CD4-positive, alpha-beta T cell (primary cell): Measurements from ENCODE around the gene PARL. TPM values are rescaled to one million over a fixed set of nuclear protein-coding genes. Genes with fewer than 3 reads are reported as not detected.

Source experiments
- ATAC-seq: fragments of 200-7000 bp; cut with Tn5 transposase; one replicate; pipeline ENCODE4 v1.10.0; 2022; ENCODE audit warnings: mild to moderate bottlenecking; ENCODE audit not compliant: poor library complexity
- CTCF ChIA-PET: fragments of 350-600 bp; sonication (Branson Sonifier 250); formaldehyde crosslinking; loops from one replicate; lab custom pipeline; 2021; ENCODE audit warnings: antibody characterized with exemption, inconsistent platforms; lab: Charles Lee
- POLR2A ChIA-PET: fragments of 350-600 bp; sonication (Branson Sonifier 250); formaldehyde crosslinking; loops from one replicate; lab custom pipeline; 2021; ENCODE audit warnings: antibody characterized with exemption, inconsistent platforms; lab: Charles Lee
- DNase-seq, 14 experiments: peaks; one replicate each; pipeline ENCODE4 v3.0.0-alpha.2; 2013 to 2020; ENCODE audit warnings: mixed read lengths in 2 of 14
- H3K27ac ChIP-seq, 2 donors: one replicate each; pipeline versions ENCODE4 v1.5.1 to v1.7.0; 2013; ENCODE audit warnings: low read length in 2 of 2, low read depth in 1 of 2, mild to moderate bottlenecking in 1 of 2
- H3K27me3 ChIP-seq, 2 experiments: 1 replicate in 1 of 2; 2 replicates in 1 of 2; pipeline versions ENCODE4 v1.6.1 to v1.7.0; 2013; ENCODE audit warnings: low read length in 2 of 2, control low read depth in 1 of 2, mild to moderate bottlenecking in 1 of 2, moderate library complexity in 1 of 2; ENCODE audit not compliant: insufficient read depth in 2 of 2, control insufficient read depth in 1 of 2
- H3K36me3 ChIP-seq: one replicate; pipeline ENCODE4 v1.6.1; 2013; ENCODE audit warnings: low read length, control low read depth; ENCODE audit not compliant: insufficient read depth
- H3K4me1 ChIP-seq: one replicate; pipeline ENCODE4 v1.6.1; 2013; ENCODE audit warnings: low read length, control low read depth; ENCODE audit not compliant: insufficient read depth
- H3K4me3 ChIP-seq: one replicate; pipeline ENCODE4 v1.5.1; 2013; ENCODE audit warnings: mild to moderate bottlenecking, low read length, moderate library complexity
- H3K9me3 ChIP-seq, 2 experiments: 1 replicate in 1 of 2; 2 replicates in 1 of 2; pipeline versions ENCODE4 v1.6.1 to v1.7.0; 2013; ENCODE audit warnings: low read length in 2 of 2, mild to moderate bottlenecking in 2 of 2, control low read depth in 1 of 2, moderate library complexity in 1 of 2; ENCODE audit not compliant: control insufficient read depth in 1 of 2, insufficient read depth in 1 of 2
- H3K27ac Mint-ChIP-seq: one replicate; pipeline ENCODE4 v1.8.0; 2020; ENCODE audit warnings: mixed read lengths
- H3K27me3 Mint-ChIP-seq: one replicate; pipeline ENCODE4 v1.8.0; 2021; ENCODE audit warnings: mixed read lengths
- H3K36me3 Mint-ChIP-seq: one replicate; pipeline ENCODE4 v1.8.0; 2021; ENCODE audit warnings: low read depth, mixed read lengths
- H3K4me1 Mint-ChIP-seq: one replicate; pipeline ENCODE4 v1.8.0; 2021; ENCODE audit warnings: low read depth, mixed read lengths
- H3K4me3 Mint-ChIP-seq: one replicate; pipeline ENCODE4 v1.8.0; 2020; ENCODE audit warnings: mild to moderate bottlenecking, mixed read lengths
- H3K9me3 Mint-ChIP-seq: one replicate; pipeline ENCODE4 v1.8.0; 2020; ENCODE audit warnings: mixed read lengths
- CTCF ChIP-seq: fragments of 200-600 bp; IDR thresholded peaks from one replicate; pipeline ENCODE4 v1.8.0; 2022; ENCODE audit warnings: antibody characterized with exemption, mild to moderate bottlenecking
- intact Hi-C, 2 experiments: fragments of 100-400 bp; cut with DNase I in 1 of 2; cut with micrococcal nuclease in 1 of 2; formaldehyde crosslinking; loops; one replicate each; pipeline versions ENCODE4 v1.15.1 to v1.9.0; 2023 to 2025; cut with DNase I, micrococcal nuclease
- total RNA-seq, 174 experiments: library from RNA in 2 of 174; stranded (reverse) in 2 of 174; gene quantifications; one replicate each; pipeline ENCODE4 v1.2.3 and lab custom pipeline; 2021 to 2026

PARL gene
- total RNA-seq, 2 experiments from 2014 or later, result 36.9 to 40.0 TPM

- no peaks in the 10 kb centered on the region for H3K9me3 Mint-ChIP-seq
- Histone ChIP-seq H3K9me3 (no peaks in the 10 kb centered on the region), H3K4me3 (no peak overlapping the region), H3K27ac (no peak overlapping the region), H3K27me3 (no peaks in the 10 kb centered on the region), H3K36me3 (peaks cover 49% of the 10 kb centered on the region), H3K4me1 (peaks cover 12% of the 10 kb centered on the region)
- H3K27me3 Mint-ChIP-seq, result no peaks in the 10 kb centered on the region
- no peak overlapping the region for H3K27ac Mint-ChIP-seq
- ATAC-seq (no peak), DNase-seq (no peak)
- no peak overlapping the region for H3K4me3 Mint-ChIP-seq
- peaks cover 61% of the 10 kb centered on the region for H3K36me3 Mint-ChIP-seq
- no peak for TF ChIP-seq CTCF
- H3K4me1 Mint-ChIP-seq, result peaks cover 19% of the 10 kb centered on the region
- intact Hi-C loops, result no loop called here
- POLR2A ChIA-PET, result no interaction called here
- CTCF ChIA-PET, result no interaction called here
These were observed 73.0 kb downstream of the PARL start for GRCh38 chr3:183811638-183812037.

DNA sequence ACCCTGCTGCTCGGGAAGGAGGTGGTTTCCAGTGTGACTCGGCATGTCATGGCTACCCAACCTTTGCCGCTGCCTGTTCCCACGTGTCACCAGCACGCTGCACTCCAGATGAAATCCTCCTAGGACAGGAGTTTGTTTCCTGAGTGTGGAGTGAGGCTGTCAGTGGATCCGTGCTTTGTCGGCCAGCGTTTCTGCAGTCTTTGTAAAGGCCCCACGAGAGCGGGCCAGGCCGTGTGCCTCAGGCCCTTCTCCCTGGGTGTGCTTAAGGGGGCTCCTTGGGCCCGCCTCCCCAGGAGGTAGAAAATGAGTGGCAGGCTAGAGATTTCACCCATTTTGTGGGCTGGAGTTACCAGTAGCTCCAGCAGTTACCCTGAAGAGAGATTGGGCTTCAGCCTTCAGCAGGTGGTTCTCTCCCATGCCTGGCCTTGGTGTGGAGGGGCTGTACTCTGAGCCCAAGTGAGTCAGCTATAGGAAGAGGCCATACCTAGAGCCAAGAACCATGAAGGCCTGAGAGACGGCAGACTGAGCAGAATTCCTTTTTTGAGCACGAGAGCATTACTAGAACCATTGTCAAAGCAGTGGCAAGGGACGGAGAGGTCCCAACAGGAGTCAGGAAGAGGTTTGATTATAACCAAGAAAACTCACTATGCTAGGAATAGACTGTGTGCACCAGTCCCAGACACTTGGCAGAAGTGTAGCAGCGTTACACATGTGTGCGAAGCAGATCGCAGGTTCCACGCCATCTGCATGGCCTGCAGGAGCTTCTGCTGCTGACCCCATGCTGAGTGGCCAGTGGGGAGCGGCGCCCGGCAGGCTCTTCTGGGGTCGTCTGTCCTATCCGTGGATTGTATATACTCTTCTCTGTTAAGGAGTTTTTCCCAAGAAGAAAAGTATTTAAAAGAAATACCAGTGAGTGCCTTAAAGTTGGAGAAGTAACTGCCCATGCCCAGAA, 73.8 kb downstream of the PARL start:
- H3K9me3 ChIP-seq, result no peaks in the 10 kb centered on the region
- ATAC-seq (no peak), DNase-seq (no peak)
- no peak for TF ChIP-seq CTCF
- no peak overlapping the region for H3K4me3 Mint-ChIP-seq
- H3K27me3 Mint-ChIP-seq, result no peaks in the 10 kb centered on the region
- CTCF ChIA-PET, result no interaction called here
- no peak overlapping the region for H3K27ac Mint-ChIP-seq
- H3K36me3 Mint-ChIP-seq, result peaks cover 61% of the 10 kb centered on the region
- H3K4me1 ChIP-seq, result peaks cover 8% of the 10 kb centered on the region
- no peak overlapping the region for H3K4me3 ChIP-seq
- peaks cover 13% of the 10 kb centered on the region for H3K4me1 Mint-ChIP-seq
- peaks cover 56% of the 10 kb centered on the region for H3K36me3 ChIP-seq
- POLR2A ChIA-PET, result no interaction called here
- H3K27me3 ChIP-seq, result no peaks in the 10 kb centered on the region
- intact Hi-C loops, result no loop called here
- H3K9me3 Mint-ChIP-seq, result no peaks in the 10 kb centered on the region
- no peak overlapping the region for H3K27ac ChIP-seq

DNA sequence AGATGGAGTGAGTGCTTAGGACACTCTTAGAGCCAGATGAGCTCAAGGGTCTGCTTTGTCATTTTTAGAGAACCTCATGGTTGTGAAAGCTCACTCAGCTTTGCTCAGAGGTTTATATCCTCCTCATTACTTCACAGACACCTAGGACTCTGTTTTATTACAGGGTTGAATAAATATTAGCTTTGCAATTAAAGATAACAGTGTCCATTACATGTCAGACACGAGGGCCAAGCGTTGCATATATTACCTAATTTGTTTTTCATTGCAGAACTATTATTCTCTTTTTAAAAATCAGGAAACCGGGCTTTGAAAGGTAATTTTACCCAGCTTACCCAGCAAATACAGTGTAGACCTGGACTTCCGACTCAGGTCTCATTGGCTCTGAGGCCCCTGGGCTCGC, 75.4 kb downstream of the PARL start:
- no peaks in the 10 kb centered on the region for H3K9me3 ChIP-seq
- H3K27me3 Mint-ChIP-seq, result no peaks in the 10 kb centered on the region
- no peaks in the 10 kb centered on the region for H3K27me3 ChIP-seq
- H3K4me3 Mint-ChIP-seq, result no peak overlapping the region
- H3K4me3 ChIP-seq, result no peak overlapping the region
- peaks cover 60% of the 10 kb centered on the region for H3K36me3 ChIP-seq
- ChIA-PET POLR2A (no interaction called here), CTCF (no interaction called here)
- intact Hi-C loops, result no loop called here
- H3K27ac ChIP-seq, result no peak overlapping the region
- peaks cover 2% of the 10 kb centered on the region for H3K4me1 Mint-ChIP-seq
- H3K36me3 Mint-ChIP-seq, result peaks cover 64% of the 10 kb centered on the region
- no peak for DNase-seq
- no peak for ATAC-seq
- H3K4me1 ChIP-seq, result no peaks in the 10 kb centered on the region
- TF ChIP-seq CTCF, result no peak
- no peaks in the 10 kb centered on the region for H3K9me3 Mint-ChIP-seq
- H3K27ac Mint-ChIP-seq, result no peak overlapping the region
